Astrocyte (in vitro differentiated cells and primary cell): ENCODE results near the gene MIA. TPM values are rescaled to one million over a fixed set of nuclear protein-coding genes. Genes with fewer than 3 reads are reported as not detected.

ENCODE experiments used
- DNase-seq: peaks from one replicate; pipeline ENCODE4 v3.0.0-alpha.2; 2010; ENCODE audit warnings: low read depth
- FAIRE-seq: peaks from 2 replicates; lab custom pipeline; 2011; peaks lifted over from hg19 to GRCh38; lab: Jason Lieb, UNC
- H2AFZ ChIP-seq: 2 replicates; pipeline ENCODE4 v1.6.0; 2012; ENCODE audit warnings: low read depth, low read length, inconsistent platforms
- H3K27ac ChIP-seq: 2 replicates; pipeline ENCODE4 v1.5.1; 2011; ENCODE audit warnings: low read depth, low read length, inconsistent platforms
- H3K27me3 ChIP-seq: 2 replicates; pipeline ENCODE4 v1.6.0; 2011; ENCODE audit warnings: low read length, inconsistent platforms; ENCODE audit not compliant: insufficient read depth
- H3K36me3 ChIP-seq: 2 replicates; pipeline ENCODE4 v1.5.1; 2011; ENCODE audit warnings: low read length, inconsistent platforms; ENCODE audit not compliant: insufficient read depth
- H3K4me1 ChIP-seq: 2 replicates; pipeline ENCODE4 v1.5.1; 2011; ENCODE audit warnings: low read length, inconsistent platforms; ENCODE audit not compliant: insufficient read depth
- H3K4me2 ChIP-seq: 2 replicates; pipeline ENCODE4 v1.6.0; 2012; ENCODE audit warnings: low read length, inconsistent platforms
- H3K4me3 ChIP-seq: 2 replicates; pipeline ENCODE4 v1.5.1; 2011; ENCODE audit warnings: low read depth, mild to moderate bottlenecking, low read length, inconsistent platforms; ENCODE audit not compliant: insufficient read depth
- H3K79me2 ChIP-seq: 2 replicates; pipeline ENCODE4 v1.6.0; 2012; ENCODE audit warnings: mild to moderate bottlenecking, low read length, inconsistent platforms; ENCODE audit not compliant: insufficient read depth
- H3K9ac ChIP-seq: 2 replicates; pipeline ENCODE4 v1.6.0; 2012; ENCODE audit warnings: mild to moderate bottlenecking, low read length, inconsistent platforms
- H3K9me3 ChIP-seq: 2 replicates; pipeline ENCODE4 v1.5.1; 2012; ENCODE audit warnings: low read depth, mild to moderate bottlenecking, low read length, inconsistent platforms; ENCODE audit not compliant: insufficient read depth
- H4K20me1 ChIP-seq: 2 replicates; pipeline ENCODE4 v1.6.0; 2012; ENCODE audit warnings: low read length, inconsistent platforms; ENCODE audit not compliant: insufficient read depth
- H3K27ac Mint-ChIP-seq: one replicate; pipeline ENCODE4 v1.8.0; 2021; ENCODE audit warnings: mild to moderate bottlenecking, mixed read lengths; ENCODE audit not compliant: unreplicated experiment
- H3K27me3 Mint-ChIP-seq: one replicate; pipeline ENCODE4 v1.8.0; 2021; ENCODE audit warnings: low read depth, mixed read lengths; ENCODE audit not compliant: unreplicated experiment
- H3K36me3 Mint-ChIP-seq: one replicate; pipeline ENCODE4 v1.8.0; 2021; ENCODE audit warnings: low read depth, mixed read lengths; ENCODE audit not compliant: unreplicated experiment
- H3K4me1 Mint-ChIP-seq: one replicate; pipeline ENCODE4 v1.8.0; 2021; ENCODE audit warnings: low read depth, mixed read lengths; ENCODE audit not compliant: unreplicated experiment
- H3K4me3 Mint-ChIP-seq: one replicate; pipeline ENCODE4 v1.8.0; 2021; ENCODE audit warnings: mild to moderate bottlenecking, moderate library complexity, mixed read lengths; ENCODE audit not compliant: unreplicated experiment
- H3K9me3 Mint-ChIP-seq: one replicate; pipeline ENCODE4 v1.8.0; 2021; ENCODE audit warnings: mild to moderate bottlenecking, mixed read lengths; ENCODE audit not compliant: unreplicated experiment
- EZH2 ChIP-seq: IDR thresholded peaks from 2 replicates; pipeline ENCODE4 v1.6.1; 2012; ENCODE audit warnings: mild to moderate bottlenecking, low read length, inconsistent platforms; ENCODE audit not compliant: insufficient read depth
- total RNA-seq: library from RNA; stranded (reverse); gene quantifications from 2 replicates; pipeline ENCODE4 v1.2.1, GENCODE V29; 2021
- TF ChIP-seq, protein P1 (sequence below): IDR thresholded peaks from 2 replicates; pipeline ENCODE4 v1.5.1; 2011; ENCODE audit warnings: low read depth, mild to moderate bottlenecking, inconsistent platforms, low read length, moderate library complexity; ENCODE audit not compliant: insufficient read depth

MIA gene
- total RNA-seq, 1 donor from 2014 or later, result 2.5 TPM

DNA sequence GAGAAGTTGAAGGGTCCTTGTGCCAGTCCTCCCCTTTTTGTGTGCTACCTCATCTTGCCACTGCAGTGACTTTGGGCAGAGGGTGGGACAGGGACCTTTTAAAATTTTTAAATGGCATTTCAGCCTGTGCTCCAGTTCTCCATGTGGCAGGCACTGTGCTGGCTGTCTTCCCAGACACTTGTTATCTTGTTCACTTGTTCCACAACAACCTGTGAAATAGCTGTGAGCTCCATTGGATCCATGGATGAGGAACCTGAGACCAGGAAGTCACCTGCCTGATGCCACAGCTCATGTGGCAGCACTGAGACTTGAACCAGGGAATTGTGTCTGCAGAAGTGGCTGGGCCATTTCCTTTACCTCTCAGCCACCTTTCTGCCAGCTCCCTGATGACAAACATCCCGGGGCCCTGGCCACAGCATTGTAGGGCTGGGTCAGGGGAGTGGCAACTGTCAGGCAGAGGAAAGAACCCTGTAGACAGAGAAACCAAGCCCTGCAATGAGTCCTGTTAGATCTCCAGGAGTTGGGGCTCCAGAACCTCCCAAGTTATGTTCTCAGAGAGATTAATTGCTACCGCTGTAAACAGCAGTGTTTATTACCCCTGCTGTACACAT lies 30.0 kb downstream of the MIA start:
- Mint-ChIP-seq H3K36me3 (peaks cover 12% of the 10 kb centered on the region), H3K4me1 (peaks cover 47% of the 10 kb centered on the region), H3K27ac (peak overlapping the region; percentile 53), H3K4me3 (no peak overlapping the region), H3K27me3 (no peaks in the 10 kb centered on the region), H3K9me3 (no peaks in the 10 kb centered on the region)
- no peak for DNase-seq
- Histone ChIP-seq H3K4me1 (peaks cover 40% of the 10 kb centered on the region), H3K36me3 (peaks cover 4% of the 10 kb centered on the region), H4K20me1 (peaks cover 95% of the 10 kb centered on the region), H3K4me3 (no peak overlapping the region), H3K27me3 (no peaks in the 10 kb centered on the region), H3K9ac (no peak overlapping the region), H3K27ac (no peak overlapping the region), H3K4me2 (no peak overlapping the region), H3K79me2 (peaks cover 82% of the 10 kb centered on the region), H3K9me3 (no peaks in the 10 kb centered on the region), H2AFZ (no peak overlapping the region)
- TF ChIP-seq EZH2, result no peak
- TF ChIP-seq, protein P1, sequence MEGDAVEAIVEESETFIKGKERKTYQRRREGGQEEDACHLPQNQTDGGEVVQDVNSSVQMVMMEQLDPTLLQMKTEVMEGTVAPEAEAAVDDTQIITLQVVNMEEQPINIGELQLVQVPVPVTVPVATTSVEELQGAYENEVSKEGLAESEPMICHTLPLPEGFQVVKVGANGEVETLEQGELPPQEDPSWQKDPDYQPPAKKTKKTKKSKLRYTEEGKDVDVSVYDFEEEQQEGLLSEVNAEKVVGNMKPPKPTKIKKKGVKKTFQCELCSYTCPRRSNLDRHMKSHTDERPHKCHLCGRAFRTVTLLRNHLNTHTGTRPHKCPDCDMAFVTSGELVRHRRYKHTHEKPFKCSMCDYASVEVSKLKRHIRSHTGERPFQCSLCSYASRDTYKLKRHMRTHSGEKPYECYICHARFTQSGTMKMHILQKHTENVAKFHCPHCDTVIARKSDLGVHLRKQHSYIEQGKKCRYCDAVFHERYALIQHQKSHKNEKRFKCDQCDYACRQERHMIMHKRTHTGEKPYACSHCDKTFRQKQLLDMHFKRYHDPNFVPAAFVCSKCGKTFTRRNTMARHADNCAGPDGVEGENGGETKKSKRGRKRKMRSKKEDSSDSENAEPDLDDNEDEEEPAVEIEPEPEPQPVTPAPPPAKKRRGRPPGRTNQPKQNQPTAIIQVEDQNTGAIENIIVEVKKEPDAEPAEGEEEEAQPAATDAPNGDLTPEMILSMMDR, result no peak
- no peak for FAIRE-seq

DNA sequence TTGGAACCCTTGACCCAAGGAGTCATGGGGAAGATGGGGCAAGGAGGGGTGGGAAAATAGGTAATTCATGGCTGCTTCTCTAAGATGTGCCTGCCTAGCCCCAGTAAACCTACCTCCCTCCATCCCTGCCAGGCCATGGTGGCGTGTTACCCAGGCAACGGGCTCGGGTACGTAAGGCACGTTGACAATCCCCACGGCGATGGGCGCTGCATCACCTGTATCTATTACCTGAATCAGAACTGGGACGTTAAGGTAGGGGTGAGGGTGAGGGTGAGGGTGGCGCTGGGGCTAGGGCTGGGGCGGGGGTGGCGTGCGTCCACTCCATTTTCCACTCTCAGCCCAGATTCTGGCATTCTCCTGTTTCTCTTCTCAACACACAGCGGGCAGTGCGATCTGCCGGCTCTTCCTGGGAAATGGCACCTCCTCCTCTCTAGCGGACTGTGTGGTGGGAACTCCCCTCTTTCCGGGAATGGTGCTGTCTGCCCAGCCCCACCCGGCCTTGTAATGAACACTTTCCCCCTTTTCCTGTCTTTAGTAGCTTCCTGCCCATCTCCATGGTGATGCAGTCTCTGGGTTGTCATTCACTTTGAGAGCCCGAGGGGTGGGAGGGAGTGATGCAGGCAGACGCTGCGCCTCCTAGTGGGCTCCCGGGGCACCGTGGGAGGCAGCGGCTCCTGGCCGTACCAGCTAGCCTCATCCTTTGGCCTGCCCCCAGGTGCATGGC lies 31.3 kb downstream of the MIA start:
- Histone ChIP-seq H3K4me1 (peaks cover 35% of the 10 kb centered on the region), H3K9me3 (no peaks in the 10 kb centered on the region), H4K20me1 (peaks cover 84% of the 10 kb centered on the region), H2AFZ (no peak overlapping the region), H3K36me3 (peaks cover 4% of the 10 kb centered on the region), H3K79me2 (peaks cover 71% of the 10 kb centered on the region), H3K9ac (peak overlapping the region; percentile 51), H3K4me3 (no peak overlapping the region), H3K4me2 (peak overlapping the region; percentile 66), H3K27ac (peak overlapping the region; percentile 47), H3K27me3 (no peaks in the 10 kb centered on the region)
- Mint-ChIP-seq H3K36me3 (peaks cover 14% of the 10 kb centered on the region), H3K9me3 (no peaks in the 10 kb centered on the region), H3K27ac (peak overlapping the region; percentile 88), H3K4me1 (peaks cover 48% of the 10 kb centered on the region), H3K4me3 (peak overlapping the region; percentile 75), H3K27me3 (no peaks in the 10 kb centered on the region)
- FAIRE-seq (no peak), DNase-seq (peak; percentile 94)
- TF ChIP-seq, protein P1, result peak; percentile 85
- no peak for TF ChIP-seq EZH2
